ENCODE results near the gene IL1RAPL2.
"Not testable (repeated sequence)": the region's sequence is repeated elsewhere in the genome, so short reads cannot be mapped to it uniquely, and the experiment has no call there.

The IL1RAPL2 gene

DNA sequence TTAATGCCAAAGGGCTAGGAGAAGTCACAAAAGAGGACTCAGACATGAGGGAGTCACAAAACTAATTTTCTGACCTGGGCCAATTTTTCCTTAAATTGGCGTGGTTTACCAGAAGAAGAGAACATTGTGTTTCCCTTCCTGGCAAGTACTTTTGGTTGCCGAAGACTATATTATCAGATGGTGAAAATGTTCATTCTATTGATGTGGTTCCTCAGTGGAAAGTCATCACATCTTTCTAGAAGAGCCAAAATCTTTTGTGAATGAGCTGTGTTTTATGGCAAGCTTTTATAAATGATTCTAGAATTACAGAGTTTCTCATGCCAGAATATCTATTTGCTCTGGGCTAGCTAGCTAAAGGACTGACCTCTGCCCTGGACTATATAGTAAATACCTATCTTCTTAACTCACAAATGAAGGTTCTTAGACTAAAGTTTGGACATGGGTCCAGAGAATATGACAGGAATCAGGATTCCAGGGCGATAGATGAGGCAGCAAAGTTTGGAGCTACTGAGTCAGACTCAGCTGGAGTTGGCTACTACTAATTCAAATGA is 288.9 kb downstream of the IL1RAPL2 start:
- no peak for DNase-seq

DNA sequence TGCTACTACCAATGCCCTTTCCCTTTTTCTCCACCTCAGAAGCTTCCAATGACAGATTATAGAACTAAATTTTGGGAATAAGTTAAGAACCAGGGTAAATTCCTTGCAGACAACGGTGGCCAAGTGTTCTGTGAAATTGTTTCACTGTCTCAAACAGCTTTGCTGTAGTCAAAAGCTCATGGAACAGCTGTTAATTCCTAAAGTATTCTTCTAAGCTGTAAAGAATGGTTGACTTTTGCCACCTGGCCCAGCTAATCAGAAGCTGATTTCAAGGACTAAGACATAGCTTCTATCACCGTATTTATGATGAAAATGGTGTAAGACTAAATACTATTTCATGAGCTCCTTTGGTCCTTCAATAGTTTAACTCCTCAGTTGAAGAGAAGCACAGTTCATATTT is 297.5 kb downstream of the IL1RAPL2 start:
- no peak for DNase-seq

DNA sequence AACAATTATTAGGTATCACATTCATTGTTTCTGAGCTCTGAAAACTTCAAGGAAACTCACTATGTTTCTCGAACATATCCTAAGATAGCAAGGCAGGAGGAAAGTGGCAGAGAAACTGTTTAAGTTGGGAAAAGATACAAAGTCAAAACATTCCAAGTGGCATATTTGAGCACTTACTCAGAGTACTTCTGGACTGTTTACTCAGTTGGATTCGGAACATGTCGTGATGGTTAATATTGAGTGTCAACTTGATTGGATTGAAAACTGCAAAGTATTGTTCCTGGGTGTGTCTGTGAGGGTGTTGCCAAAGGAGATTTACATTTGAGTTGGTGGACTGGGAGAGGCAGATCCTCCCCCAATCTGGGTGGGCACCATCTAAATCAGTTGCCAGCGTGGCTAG is 298.3 kb downstream of the IL1RAPL2 start:
- DNase-seq, result peak; percentile 1

DNA sequence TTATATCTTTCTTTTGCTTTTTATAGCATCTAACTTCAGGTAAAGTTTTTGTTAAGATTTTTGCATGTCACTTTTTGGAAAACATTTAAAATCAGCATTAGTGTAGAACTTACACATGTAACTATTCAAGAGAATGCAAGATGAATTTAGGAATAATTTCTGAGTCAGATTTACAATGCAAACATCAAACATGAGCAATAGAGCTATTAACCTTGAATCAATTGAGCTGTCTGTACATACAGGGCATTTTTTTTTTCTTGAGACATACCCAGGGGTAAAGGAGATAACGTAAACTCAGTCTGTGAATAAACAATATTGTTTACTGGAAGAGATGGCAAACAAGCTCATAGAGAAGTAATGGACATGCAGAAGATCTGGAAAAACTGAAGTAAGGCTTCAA is 311.5 kb downstream of the IL1RAPL2 start:
- DNase-seq, result no peak

DNA sequence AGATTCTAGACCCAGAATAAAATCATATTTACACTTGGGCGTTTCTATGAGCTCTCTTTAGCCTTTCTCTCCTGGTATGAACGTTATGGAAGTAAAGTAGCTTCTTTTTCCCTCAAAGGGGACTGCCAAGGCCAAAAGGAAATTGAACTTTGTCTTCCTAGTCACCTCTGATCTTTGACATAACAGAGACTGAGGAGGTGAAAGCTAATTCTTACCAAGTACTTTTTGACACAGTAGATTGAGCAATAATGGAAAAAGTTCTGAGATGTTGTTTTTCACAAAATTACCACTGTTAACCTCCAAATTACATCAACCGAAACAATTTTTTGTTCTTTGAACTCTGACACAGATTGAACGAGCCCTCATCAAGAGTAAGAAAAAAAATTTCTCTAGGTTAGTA is 336.1 kb downstream of the IL1RAPL2 start:
- DNase-seq, result no peak

DNA sequence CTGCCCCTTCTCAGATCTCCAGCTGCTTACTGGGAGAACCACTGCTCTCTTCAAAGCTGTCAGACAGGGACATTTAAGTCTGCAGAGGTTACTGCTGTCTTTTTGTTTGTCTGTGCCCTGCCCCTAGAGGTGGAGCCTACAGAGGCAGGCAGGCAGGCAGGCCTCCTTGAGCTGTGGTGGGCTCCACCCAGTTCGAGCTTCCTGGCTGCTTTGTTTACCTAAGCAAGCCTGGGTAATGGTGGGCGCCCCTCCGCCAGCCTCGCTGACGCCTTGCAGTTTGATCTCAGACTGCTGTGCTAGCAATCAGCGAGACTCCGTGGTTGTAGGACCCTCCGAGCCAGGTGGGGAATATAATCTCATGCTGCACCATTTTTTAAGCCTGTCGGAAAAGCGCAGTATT is 343.7 kb downstream of the IL1RAPL2 start:
- DNase-seq, result not testable (repeated sequence)

DNA sequence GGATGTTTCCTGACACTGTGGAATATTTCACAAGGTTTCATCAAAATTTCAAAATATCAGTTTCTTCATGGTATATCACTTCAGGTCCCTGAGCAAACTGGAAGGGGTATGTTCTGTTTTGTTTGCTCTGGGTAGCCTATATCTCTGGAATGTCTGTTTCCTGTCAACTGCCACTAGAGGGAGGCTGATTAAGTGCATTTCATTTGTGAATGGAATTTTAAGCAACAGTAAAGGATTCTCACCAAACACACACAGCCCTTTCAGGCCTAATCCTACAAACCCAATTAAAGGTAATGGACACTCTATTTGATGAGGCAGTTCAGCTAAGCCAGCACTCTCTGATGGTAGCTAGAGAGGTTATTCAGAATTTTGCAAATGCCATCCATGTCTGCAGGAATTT is 347.3 kb downstream of the IL1RAPL2 start:
- DNase-seq, result peak; percentile 13

DNA sequence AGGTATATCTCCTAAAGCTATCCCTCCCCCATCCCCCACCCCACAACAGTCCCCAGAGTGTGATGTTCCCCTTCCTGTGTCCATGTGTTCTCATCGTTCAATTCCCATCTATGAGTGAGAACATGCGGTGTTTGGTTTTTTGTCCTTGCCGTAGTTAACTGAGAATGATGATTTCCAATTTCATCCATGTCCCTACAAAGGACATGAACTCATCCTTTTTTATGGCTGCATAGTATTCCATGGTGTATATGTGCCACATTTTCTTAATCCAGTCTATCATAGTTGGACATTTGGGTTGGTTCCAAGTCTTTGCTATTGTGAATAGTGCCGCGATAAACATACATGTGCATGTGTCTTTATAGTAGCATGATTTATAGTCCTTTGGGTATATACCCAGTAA is 348.7 kb downstream of the IL1RAPL2 start:
- DNase-seq, result not testable (repeated sequence)

DNA sequence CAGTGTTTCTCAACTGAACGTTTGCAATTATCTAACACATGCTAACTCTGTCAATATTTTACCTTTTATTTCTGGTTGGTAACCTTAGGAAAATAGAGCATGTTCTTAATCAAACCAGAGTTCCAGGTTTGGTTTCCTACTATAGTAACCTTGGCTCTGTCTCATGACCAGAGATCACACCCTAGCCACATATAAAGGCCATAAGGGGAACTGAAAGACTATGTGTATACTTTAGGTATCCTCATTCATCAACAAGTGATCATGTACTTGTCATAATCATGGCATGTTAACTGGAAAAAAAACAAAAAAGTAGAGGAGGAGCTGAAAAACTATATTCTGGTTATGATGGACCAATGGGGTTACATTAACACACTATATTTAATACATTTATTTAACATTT is 352.1 kb downstream of the IL1RAPL2 start:
- DNase-seq, result no peak

DNA sequence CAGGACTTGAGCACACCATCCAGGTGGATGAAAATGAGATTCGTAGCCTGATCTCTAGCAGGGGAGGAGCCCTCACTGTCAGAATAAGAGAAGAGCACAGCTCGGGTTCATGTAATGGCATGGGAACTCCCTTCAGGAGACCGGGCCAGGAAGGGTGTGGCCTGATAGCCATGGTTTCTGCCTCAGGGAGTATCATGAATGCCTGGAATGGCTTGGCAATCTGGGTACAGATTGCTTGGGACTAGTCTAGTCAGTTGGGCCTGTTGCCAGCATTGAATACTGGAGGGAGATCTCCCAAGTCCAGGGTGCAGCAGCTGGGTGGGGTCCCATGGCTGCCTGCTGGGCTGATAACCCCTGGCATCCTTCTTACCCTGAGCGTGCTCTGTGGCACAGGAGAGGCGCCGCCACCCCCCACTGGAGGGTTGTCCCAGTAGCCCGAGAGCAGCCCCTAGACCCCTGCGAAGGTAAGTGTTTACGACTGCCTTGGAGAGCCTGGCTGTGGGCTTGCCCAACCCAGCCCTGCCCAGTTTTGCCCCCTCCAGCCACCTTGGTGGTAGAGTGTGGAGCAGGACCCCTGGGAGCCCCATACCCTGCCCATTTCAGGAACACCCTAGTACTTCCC is 355.7 kb downstream of the IL1RAPL2 start:
- DNase-seq, result no peak

DNA sequence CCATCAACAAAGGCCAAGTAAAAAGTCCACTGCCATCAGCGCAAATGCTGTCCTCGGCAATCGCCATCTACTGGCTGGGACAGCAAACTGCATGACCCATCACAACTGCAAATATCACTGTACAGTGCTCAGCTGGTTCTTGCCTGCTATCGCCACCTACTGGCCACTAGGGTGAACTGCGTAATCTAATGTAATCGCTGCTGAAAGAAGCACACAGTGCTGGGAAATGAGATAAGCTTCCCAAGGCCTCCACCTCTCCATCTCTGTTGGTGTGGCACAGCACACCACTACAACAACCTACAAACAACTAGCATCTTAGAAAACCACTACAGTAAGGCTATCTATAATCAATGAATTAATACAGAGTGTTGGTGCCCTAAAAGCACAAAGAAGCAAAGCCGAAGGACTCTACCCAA is 356.2 kb downstream of the IL1RAPL2 start:
- DNase-seq, result peak; percentile 56

DNA sequence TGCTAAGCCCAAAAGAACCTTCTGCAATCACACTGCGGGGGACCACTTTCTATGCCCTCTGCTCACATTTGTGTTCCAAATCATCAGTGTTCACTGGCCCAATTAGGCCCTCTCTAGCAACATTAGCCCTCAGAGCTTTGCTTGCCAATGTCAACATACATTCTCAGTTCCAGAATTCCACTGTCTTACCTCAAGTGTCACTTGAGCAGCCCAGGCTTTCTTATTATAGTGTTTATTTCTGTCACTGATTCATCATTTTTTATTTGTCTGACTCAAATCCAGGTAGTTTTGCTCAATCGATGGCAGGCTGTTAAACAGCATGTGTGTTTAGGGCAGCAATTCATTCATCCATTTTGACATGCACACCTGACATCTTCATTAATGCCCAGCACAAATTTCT is 363.3 kb downstream of the IL1RAPL2 start:
- no peak for DNase-seq

DNA sequence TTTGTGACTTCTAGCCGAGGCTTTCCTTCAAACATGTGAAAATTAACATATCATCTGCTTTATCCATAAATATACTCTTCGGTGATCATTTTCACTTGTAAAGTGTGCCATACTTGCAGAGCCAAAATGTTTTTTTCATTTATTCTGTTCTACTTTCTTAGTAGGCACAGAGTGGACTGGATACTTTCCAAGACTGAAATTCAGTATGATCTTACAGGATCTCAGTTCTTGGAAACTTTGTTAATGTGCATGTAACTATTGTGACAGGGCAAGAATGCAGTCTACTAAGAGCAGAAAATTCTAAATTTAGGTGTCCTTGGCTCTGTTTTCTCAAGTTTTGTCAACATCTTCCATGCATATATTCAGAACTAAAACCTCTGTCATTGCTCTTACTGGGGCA is 369.6 kb downstream of the IL1RAPL2 start:
- no peak for DNase-seq

DNA sequence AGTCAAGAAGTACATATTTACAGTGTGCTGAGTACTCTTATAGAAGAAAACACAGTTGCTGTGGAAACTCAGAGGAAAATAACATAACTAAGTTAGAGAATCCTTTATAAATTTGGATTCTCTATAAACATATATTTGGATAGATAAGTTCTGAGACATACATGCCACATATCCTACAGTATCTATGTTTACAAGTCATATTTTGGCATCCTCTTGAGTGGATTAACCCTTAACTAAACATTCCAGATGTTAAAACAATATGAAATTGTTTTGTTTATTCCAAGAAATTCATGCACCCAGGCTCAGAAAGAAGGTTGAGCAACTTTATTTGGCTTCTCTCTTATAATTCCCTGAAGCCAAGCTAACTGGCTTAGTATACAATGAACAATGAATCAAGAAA is 387.3 kb downstream of the IL1RAPL2 start:
- DNase-seq, result no peak

DNA sequence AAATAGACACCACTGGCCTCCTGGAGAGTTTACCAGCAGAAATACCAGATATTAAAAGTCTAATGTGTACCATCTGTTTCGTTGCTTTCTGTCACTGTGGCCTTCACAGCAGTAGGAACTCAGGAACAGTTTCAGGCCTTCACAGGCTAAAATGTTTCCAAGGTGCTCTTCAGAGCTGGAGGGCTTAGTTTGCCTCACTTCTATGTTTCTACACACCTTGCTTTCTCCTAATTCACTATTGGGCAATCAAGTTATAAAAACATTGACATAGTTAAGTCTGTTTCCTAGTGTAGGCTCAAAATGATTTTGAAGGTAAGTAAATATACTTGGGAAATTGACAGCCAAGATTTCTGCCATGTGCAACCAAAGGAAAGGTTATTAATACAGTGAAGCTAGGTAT is 395.9 kb downstream of the IL1RAPL2 start:
- no peak for DNase-seq

DNA sequence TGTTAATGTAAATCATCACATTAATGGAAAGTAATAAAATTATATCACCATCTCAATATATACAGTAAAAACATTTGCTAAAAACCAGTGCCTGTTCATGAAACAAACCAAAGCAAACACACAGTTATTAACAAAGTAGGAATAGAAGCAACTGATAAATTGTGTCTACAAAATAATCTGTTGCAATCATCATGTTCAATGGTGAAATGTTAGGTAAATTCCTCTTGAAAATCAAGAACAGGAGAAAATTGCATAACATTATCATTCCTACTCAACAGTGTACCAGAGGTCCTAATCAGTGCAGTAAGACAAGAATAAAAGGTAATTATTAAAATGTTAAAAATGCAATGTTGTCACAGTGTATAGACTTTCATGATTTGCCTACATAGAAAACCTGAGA is 402.2 kb downstream of the IL1RAPL2 start:
- no peak for DNase-seq

DNA sequence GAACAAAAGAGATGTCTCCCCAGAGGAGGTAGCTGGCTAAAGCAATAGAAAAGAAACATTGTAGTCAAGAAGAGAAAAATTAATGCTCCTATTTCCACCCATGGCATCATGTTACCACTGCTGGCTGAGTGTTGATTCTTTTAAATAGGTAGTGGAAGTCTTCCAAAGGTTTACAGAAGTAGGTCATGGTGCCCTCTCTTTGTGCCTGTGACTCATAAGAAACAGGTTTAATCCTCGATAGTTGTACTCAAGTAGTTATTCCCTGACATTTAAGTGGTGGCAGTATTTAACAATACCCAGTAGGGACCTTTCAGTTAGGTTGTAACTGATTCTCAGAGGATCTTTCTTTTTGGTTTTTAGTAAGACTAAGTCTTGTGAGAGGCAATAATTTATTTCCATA is 406.7 kb downstream of the IL1RAPL2 start:
- DNase-seq, result no peak

DNA sequence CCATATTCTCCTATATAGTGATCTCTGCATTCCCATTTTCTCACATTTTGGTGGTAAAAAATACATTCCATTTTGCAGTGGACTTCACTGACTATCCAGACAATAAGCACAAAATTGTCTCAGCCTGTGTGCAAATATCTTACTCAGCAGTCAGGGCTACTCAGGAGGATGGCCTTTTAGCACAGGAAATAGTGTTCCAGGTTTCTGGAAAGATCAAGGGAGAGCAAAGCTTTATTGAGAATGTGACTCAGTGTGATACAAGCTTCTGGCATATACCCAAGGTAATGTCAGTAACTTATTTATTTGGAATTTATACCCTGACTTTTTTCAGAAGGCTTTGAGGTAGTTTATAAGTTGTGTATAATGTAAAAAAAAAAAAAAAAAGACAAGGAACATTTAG is 421.1 kb downstream of the IL1RAPL2 start:
- DNase-seq, result peak; percentile 21

DNA sequence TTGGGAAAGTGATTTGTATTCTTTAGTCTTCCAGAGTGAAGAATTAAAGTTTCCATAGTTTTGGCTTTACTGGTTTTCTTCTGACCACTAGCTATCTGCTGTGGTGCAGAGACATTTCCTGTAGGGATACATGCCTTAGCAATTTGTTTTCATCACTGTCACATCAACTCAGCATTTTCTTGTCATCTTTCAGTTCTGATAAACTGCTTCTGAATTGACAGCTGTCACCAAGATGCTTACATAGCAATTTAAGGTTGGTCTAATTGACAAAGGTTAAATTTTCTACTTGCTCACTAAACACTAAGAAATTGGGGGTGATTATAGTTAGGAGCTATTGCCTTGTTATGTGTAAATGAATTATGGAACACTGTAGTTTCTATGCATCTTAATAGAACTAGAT is 422.0 kb downstream of the IL1RAPL2 start:
- peak; percentile 2 for DNase-seq

DNA sequence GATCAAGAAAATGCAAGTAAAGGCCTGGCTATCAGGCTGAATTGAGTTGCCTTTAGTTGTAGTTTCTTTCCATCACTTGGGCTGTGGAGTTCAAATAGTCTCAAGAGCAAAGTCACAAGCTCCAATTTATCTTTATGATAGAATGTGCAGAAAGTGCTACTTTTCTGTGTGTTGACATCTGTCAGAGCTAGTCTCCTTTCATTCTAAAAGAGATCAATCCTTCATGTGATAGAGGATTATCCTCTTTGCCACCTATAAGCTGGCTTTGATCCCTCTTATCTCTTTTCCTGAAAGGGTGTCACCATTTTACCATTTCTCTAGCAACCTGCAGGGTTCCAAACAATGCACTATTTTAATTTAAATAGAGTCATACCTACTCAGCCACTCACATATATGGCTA is 429.5 kb downstream of the IL1RAPL2 start:
- no peak for DNase-seq

DNA sequence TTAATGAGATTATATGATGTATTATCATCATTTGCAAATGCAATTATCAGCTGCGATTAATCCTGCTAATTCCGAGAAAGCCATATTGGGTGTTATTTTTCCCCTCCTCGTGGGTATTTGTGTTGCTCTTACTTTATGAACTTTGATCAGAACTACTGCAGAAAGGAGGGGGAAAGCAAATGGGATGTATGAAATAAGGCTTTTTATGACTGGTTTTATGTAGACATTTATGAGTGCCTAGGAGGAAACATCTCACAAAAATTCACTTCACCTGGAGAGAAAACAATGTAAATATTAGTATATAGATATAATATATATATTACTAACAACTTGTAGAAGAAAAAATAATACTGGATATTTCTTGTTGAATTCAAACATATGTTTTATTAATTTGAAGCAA is 440.1 kb downstream of the IL1RAPL2 start:
- DNase-seq, result no peak

DNA sequence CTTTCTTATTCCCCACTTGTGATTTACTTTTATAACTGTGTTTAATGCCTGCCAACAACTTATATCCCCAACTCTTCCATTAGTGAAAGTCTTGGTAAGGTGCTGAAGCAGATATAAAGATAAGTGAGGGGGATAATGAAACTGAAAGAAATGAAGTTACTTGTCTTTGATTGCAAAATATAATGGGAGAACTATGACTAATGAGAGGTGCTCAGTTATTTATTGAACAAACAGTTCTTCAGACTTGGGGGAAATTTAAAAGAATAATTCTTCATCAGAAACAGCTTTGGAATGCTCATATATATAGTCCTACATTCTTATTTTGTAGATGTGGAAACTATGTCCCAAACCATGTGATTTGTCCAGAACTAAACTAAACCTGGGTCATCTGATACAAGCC is 441.0 kb downstream of the IL1RAPL2 start:
- DNase-seq, result no peak

DNA sequence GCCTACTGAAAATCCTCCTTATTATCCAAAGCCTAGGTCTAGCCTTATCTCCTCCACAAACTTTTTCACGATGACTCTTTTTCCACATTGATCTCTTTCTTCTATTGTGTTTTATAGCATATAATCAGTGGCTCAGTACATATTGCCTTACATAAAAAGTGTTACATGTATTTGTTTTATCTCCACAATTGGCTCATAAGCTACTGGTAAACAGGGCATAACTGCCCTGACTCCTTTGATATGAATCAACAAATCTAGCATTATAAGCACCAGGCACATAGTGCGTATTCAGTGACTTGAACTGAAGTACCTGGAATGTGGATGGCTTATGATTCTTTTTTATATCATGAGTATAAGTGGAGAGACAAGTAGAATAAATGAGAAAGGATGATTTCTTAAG is 447.7 kb downstream of the IL1RAPL2 start:
- no peak for DNase-seq

DNA sequence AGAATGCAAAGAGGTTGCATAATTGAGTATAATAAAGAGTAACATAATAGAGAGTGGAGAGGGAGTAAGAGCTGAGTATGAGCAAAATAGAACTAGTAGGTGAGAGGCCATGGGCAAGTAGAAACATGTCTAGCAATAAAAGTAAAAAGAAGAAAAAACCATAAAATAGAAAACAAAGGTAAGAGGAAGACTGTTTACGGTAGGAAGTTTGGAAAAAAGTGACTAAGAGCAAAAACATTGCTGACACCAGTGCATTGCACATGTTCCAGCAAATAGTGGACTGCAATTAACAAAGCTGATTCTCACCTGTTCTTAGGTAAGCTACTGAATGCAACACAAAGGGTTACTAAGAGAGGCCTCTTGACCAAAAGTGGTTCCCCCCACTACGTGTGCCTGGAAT is 451.6 kb downstream of the IL1RAPL2 start:
- no peak for DNase-seq

DNA sequence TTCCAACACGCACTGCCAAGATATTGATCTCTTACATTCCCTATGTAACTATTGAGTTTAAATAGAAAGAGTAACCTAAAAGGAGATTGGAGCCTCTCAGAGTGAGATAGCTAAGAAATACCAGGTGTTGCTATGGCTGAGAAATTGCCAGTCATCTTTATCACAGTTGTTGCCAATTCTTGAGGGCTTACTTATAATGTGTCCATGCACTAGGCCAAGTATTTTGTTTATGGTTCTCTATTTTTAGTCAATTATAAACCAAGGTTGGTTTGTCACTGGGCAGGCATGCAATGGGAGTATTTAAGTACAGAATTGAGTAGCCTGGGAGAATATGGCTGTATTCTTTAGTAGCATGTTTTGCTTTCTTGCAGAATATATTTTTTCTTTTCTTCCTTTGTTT is 452.9 kb downstream of the IL1RAPL2 start:
- peak; percentile 4 for DNase-seq

All from fibroblast of skin of back (primary cell).